A673 (cell line): ENCODE results near the gene TRIM25. TPM values are rescaled to one million over a fixed set of nuclear protein-coding genes. Genes with fewer than 3 reads are reported as not detected.

ENCODE experiments used
- BruUV-seq: library from RNA; stranded (reverse); fragments of 400-500 nt; replicated peaks from 2 replicates; lab custom pipeline; 2021; lab: Mats Ljungman, UMichigan
- CTCF ChIA-PET: fragments of 300-600 bp; sonication (Branson Sonifier 250); formaldehyde crosslinking; loops from one replicate; lab custom pipeline; 2022; ENCODE audit warnings: antibody characterized with exemption; lab: Charles Lee
- POLR2A ChIA-PET: fragments of 300-600 bp; sonication (Branson Sonifier 250); formaldehyde crosslinking; loops from one replicate; lab custom pipeline; 2022; ENCODE audit warnings: antibody characterized with exemption; ENCODE audit not compliant: low non-redundant PET; lab: Charles Lee
- DNase-seq: peaks from one replicate; pipeline ENCODE4 v3.0.0-alpha.2; 2015; ENCODE audit warnings: low spot score
- H3K27ac ChIP-seq: fragments of 200-600 bp; sonication (generic); 2 replicates; pipeline ENCODE4 v1.5.1; 2016; ENCODE audit warnings: mixed run types, low read depth, mild to moderate bottlenecking, mixed read lengths, antibody characterized with exemption, low read length; ENCODE audit not compliant: poor library complexity, severe bottlenecking
- H3K27me3 ChIP-seq: fragments of 200-600 bp; sonication (generic); replicated peaks from 2 replicates; pipeline ENCODE4 v1.6.1; 2017; ENCODE audit warnings: mixed run types, low read depth, mild to moderate bottlenecking, mixed read lengths, antibody characterized with exemption, low read length; ENCODE audit not compliant: insufficient read depth, poor library complexity
- H3K36me3 ChIP-seq: fragments of 200-600 bp; sonication (generic); 2 replicates; pipeline ENCODE4 v1.6.1; 2016; ENCODE audit warnings: mixed run types, mild to moderate bottlenecking, mixed read lengths, antibody characterized with exemption, low read length; ENCODE audit not compliant: insufficient read depth, poor library complexity, severe bottlenecking
- H3K4me1 ChIP-seq: fragments of 200-600 bp; sonication (generic); 2 replicates; pipeline ENCODE4 v1.6.1; 2017; ENCODE audit warnings: mixed run types, mild to moderate bottlenecking, mixed read lengths, antibody characterized with exemption, low read length; ENCODE audit not compliant: insufficient read depth, poor library complexity, severe bottlenecking
- H3K4me3 ChIP-seq: fragments of 200-600 bp; sonication (generic); 2 replicates; pipeline ENCODE4 v1.5.1; 2016; ENCODE audit warnings: low read depth, mixed run types, mild to moderate bottlenecking, mixed read lengths, low read length; ENCODE audit not compliant: poor library complexity, severe bottlenecking
- H3K9me3 ChIP-seq: fragments of 200-600 bp; sonication (generic); 2 replicates; pipeline ENCODE4 v1.6.1; 2016; ENCODE audit warnings: mixed run types, low read depth, mild to moderate bottlenecking, mixed read lengths, antibody characterized with exemption, low read length; ENCODE audit not compliant: poor library complexity, severe bottlenecking
- CTCF ChIP-seq: fragments of 300-800, 200-600 bp; sonication (generic); conservative IDR thresholded peaks from 2 replicates; pipeline ENCODE4 v1.5.1; 2017; ENCODE audit warnings: low read depth, mild to moderate bottlenecking, antibody characterized with exemption, low read length, moderate library complexity, mixed read lengths
- EZH2 ChIP-seq: fragments of 200-600 bp; sonication (generic); IDR thresholded peaks from 2 replicates; pipeline ENCODE4 v1.6.1; 2017; ENCODE audit warnings: borderline replicate concordance, low read depth, mild to moderate bottlenecking, mixed read lengths, antibody characterized with exemption, low read length; ENCODE audit not compliant: poor library complexity, severe bottlenecking
- intact Hi-C: fragments of 100-400 bp; cut with micrococcal nuclease; formaldehyde crosslinking; loops from one replicate; pipeline ENCODE4 v1.10.0; 2022; ENCODE audit not compliant: unreplicated experiment
- total RNA-seq: library from RNA; stranded (reverse); gene quantifications from 2 replicates; pipeline ENCODE4 v1.2.3, GENCODE V29; 2021

TRIM25 gene
- total RNA-seq, 1 experiment from 2014 or later: 58.0 TPM

DNA sequence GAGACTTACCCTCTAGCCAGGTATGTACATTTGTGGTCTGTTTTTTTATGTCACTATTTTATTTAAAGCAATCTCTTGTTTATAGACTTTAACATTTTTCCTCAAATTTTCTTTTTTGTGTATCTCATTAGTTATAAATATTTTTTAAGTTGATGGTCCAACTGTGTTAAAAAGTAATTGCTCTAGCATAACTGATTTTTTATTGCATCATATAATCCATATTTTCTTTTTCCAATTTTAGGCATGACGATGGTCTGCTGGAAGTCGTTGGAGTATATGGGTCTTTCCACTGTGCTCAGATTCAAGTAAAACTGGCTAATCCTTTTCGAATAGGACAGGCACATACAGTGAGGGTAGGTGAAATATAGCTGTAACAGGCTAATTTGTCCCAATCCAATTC, 52.0 kb downstream of the TRIM25 start:
- ChIA-PET POLR2A (no interaction called here), CTCF (no interaction called here)
- Histone ChIP-seq H3K4me3 (no peak overlapping the region), H3K36me3 (peaks cover 3% of the 10 kb centered on the region), H3K27me3 (no peaks in the 10 kb centered on the region), H3K4me1 (no peaks in the 10 kb centered on the region), H3K9me3 (no peaks in the 10 kb centered on the region), H3K27ac (no peak overlapping the region)
- BruUV-seq: no TSS peak
- no peak for DNase-seq
- no peak for TF ChIP-seq EZH2
- no peak for TF ChIP-seq CTCF
- intact Hi-C loops: no loop called here

- Histone ChIP-seq H3K4me3 (no peak overlapping the region), H3K27me3 (no peaks in the 10 kb centered on the region), H3K36me3 (peaks cover 7% of the 10 kb centered on the region), H3K9me3 (no peaks in the 10 kb centered on the region), H3K4me1 (no peaks in the 10 kb centered on the region), H3K27ac (no peak overlapping the region)
- POLR2A ChIA-PET: no interaction called here
- intact Hi-C loops: no loop called here
- CTCF ChIA-PET: no interaction called here
- TF ChIP-seq EZH2 (no peak), CTCF (no peak)
- no TSS peak for BruUV-seq
- DNase-seq: no peak
Observed at GRCh38 chr17:56851008-56851407, 62.8 kb downstream of the TRIM25 start.

DNA sequence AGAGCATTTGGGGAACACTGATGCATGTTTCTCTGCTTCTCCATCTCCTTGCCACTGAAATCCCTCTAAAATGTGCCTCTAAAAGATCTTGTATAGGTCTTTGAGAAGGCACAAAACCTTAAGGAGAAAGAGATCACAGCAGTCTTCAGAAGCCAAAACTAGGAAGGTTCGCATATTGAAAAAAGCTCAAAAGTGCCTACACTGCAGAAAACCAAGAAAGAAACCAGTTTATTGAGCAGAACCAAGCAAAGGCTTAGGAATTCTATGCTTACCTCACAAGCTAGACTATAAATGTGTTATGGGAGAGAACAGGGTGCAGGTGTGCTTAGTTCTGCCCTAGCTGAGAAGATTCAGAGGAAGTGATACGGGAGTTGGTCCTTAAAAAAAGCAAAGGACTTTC, 63.3 kb downstream of the TRIM25 start:
- H3K36me3 ChIP-seq: peaks cover 7% of the 10 kb centered on the region
- no peak for DNase-seq
- H3K4me1 ChIP-seq: no peaks in the 10 kb centered on the region
- BruUV-seq: no TSS peak
- intact Hi-C loops: no loop called here
- TF ChIP-seq EZH2 (no peak), CTCF (no peak)
- no peaks in the 10 kb centered on the region for H3K9me3 ChIP-seq
- ChIA-PET CTCF (no interaction called here), POLR2A (no interaction called here)
- no peak overlapping the region for H3K4me3 ChIP-seq
- H3K27me3 ChIP-seq: no peaks in the 10 kb centered on the region
- H3K27ac ChIP-seq: no peak overlapping the region
